Progenitor cell of endocrine pancreas (in vitro differentiated cells): ENCODE measurements around the gene PNMA8B. TPM values are rescaled to one million over a fixed set of nuclear protein-coding genes. Genes with fewer than 3 reads are reported as not detected.

ENCODE experiments used
- DNase-seq: peaks from one replicate; pipeline ENCODE4 v3.0.0; 2021; ENCODE audit warnings: low spot score; ENCODE audit not compliant: unreplicated experiment
- H3K27ac Mint-ChIP-seq: 2 replicates; pipeline ENCODE4 v1.8.0; 2021; ENCODE audit warnings: mild to moderate bottlenecking, moderate library complexity, mixed read lengths
- H3K27me3 Mint-ChIP-seq: 2 replicates; pipeline ENCODE4 v1.8.0; 2021; ENCODE audit warnings: mixed read lengths
- H3K36me3 Mint-ChIP-seq: 2 replicates; pipeline ENCODE4 v1.8.0; 2022; ENCODE audit warnings: mixed read lengths; ENCODE audit not compliant: insufficient read depth
- H3K4me1 Mint-ChIP-seq: 2 replicates; pipeline ENCODE4 v1.8.0; 2021; ENCODE audit warnings: low read depth, mixed read lengths
- H3K4me3 Mint-ChIP-seq: 2 replicates; pipeline ENCODE4 v1.8.0; 2021; ENCODE audit warnings: low read depth, mild to moderate bottlenecking, moderate library complexity, mixed read lengths
- H3K9me3 Mint-ChIP-seq: 2 replicates; pipeline ENCODE4 v1.8.0; 2021; ENCODE audit warnings: low read depth, mixed read lengths
- CTCF ChIP-seq: fragments of 200-600 bp; sonication (generic); IDR thresholded peaks from one replicate; pipeline ENCODE4 v1.5.0; 2021; ENCODE audit warnings: antibody characterized with exemption, mild to moderate bottlenecking; ENCODE audit not compliant: unreplicated experiment
- total RNA-seq: library from RNA; stranded (reverse); gene quantifications from 2 replicates; pipeline ENCODE4 v1.2.1, GENCODE V29; 2021

The PNMA8B gene
- total RNA-seq, 1 donor from 2014 or later, result 2.1 TPM

- H3K4me1 Mint-ChIP-seq, result no peaks in the 10 kb centered on the region
- no peak overlapping the region for H3K4me3 Mint-ChIP-seq
- H3K9me3 Mint-ChIP-seq, result no peaks in the 10 kb centered on the region
- H3K27ac Mint-ChIP-seq, result no peak overlapping the region
- H3K27me3 Mint-ChIP-seq, result peaks cover 7% of the 10 kb centered on the region
- TF ChIP-seq CTCF, result no peak
- no peaks in the 10 kb centered on the region for H3K36me3 Mint-ChIP-seq
- no peak for DNase-seq
Measured at GRCh38 chr19:46475986-46476385, 19.7 kb downstream of the PNMA8B start.

- no peak for DNase-seq
- H3K4me1 Mint-ChIP-seq, result peaks cover 9% of the 10 kb centered on the region
- H3K27ac Mint-ChIP-seq, result no peak overlapping the region
- H3K4me3 Mint-ChIP-seq, result no peak overlapping the region
- no peaks in the 10 kb centered on the region for H3K9me3 Mint-ChIP-seq
- peaks cover 6% of the 10 kb centered on the region for H3K36me3 Mint-ChIP-seq
- peaks cover 7% of the 10 kb centered on the region for H3K27me3 Mint-ChIP-seq
- TF ChIP-seq CTCF, result no peak
Measured at GRCh38 chr19:46474211-46474610, 21.5 kb downstream of the PNMA8B start.

- no peak for DNase-seq
- no peak overlapping the region for H3K27ac Mint-ChIP-seq
- H3K36me3 Mint-ChIP-seq, result peaks cover 12% of the 10 kb centered on the region
- peak overlapping the region; percentile 75 for H3K4me3 Mint-ChIP-seq
- H3K4me1 Mint-ChIP-seq, result peaks cover 9% of the 10 kb centered on the region
- H3K9me3 Mint-ChIP-seq, result no peaks in the 10 kb centered on the region
- TF ChIP-seq CTCF, result no peak
- peaks cover 7% of the 10 kb centered on the region for H3K27me3 Mint-ChIP-seq
Measured at GRCh38 chr19:46472592-46472991, 23.1 kb downstream of the PNMA8B start.

GRCh38 chr19:46471811-46472543, 23.7 kb downstream of the PNMA8B start:
- Mint-ChIP-seq H3K27ac (no peak overlapping the region), H3K9me3 (no peaks in the 10 kb centered on the region), H3K36me3 (peaks cover 16% of the 10 kb centered on the region), H3K4me3 (peak overlapping the region; percentile 75), H3K27me3 (peaks cover 7% of the 10 kb centered on the region), H3K4me1 (peaks cover 9% of the 10 kb centered on the region)
- TF ChIP-seq CTCF, result no peak
- DNase-seq, result no peak

GRCh38 chr19:46471116-46471733, 24.4 kb downstream of the PNMA8B start, which contains the start of gene PNMA8A:
TSS of gene PNMA8A (minus strand) at chr19:46471563. CDS start at chr19:46471035, 528 bp downstream.
- H3K36me3 Mint-ChIP-seq, result peaks cover 22% of the 10 kb centered on the region
- no peaks in the 10 kb centered on the region for H3K9me3 Mint-ChIP-seq
- DNase-seq, result peak; percentile 87
- peak; percentile 30 for TF ChIP-seq CTCF
- peaks cover 7% of the 10 kb centered on the region for H3K27me3 Mint-ChIP-seq
- peaks cover 9% of the 10 kb centered on the region for H3K4me1 Mint-ChIP-seq
- H3K4me3 Mint-ChIP-seq, result peak within 1 kb of the TSS; percentile 75
- H3K27ac Mint-ChIP-seq, result no peak within 1 kb of the TSS
